GM12891 (cell line): Measurements from ENCODE around the gene COL18A1.

Experiments used
- PAX5 ChIP-seq: IDR thresholded peaks from 2 replicates; pipeline ENCODE4 v1.6.1; 2011; ENCODE audit warnings: low read length, moderate library complexity, mild to moderate bottlenecking; ENCODE audit not compliant: insufficient read depth, severe bottlenecking
- POLR2A ChIP-seq: IDR thresholded peaks from 2 replicates; pipeline ENCODE4 v1.6.1; 2011; ENCODE audit warnings: low read depth, low read length, control low read depth
- POLR2AphosphoS5 ChIP-seq: IDR thresholded peaks from 2 replicates; pipeline ENCODE4 v1.6.1; 2011; ENCODE audit warnings: low read depth, low read length, control low read depth
- POU2F2 ChIP-seq: IDR thresholded peaks from 2 replicates; pipeline ENCODE4 v1.6.1; 2011; ENCODE audit warnings: low read depth, mild to moderate bottlenecking, control low read depth, low read length, moderate library complexity
- SPI1 ChIP-seq: IDR thresholded peaks from 2 replicates; pipeline ENCODE4 v1.6.1; 2011; ENCODE audit warnings: low read depth, low read length, control low read depth
- TAF1 ChIP-seq: IDR thresholded peaks from 2 replicates; pipeline ENCODE4 v1.6.1; 2011; ENCODE audit warnings: low read depth, low read length, control low read depth

DNA sequence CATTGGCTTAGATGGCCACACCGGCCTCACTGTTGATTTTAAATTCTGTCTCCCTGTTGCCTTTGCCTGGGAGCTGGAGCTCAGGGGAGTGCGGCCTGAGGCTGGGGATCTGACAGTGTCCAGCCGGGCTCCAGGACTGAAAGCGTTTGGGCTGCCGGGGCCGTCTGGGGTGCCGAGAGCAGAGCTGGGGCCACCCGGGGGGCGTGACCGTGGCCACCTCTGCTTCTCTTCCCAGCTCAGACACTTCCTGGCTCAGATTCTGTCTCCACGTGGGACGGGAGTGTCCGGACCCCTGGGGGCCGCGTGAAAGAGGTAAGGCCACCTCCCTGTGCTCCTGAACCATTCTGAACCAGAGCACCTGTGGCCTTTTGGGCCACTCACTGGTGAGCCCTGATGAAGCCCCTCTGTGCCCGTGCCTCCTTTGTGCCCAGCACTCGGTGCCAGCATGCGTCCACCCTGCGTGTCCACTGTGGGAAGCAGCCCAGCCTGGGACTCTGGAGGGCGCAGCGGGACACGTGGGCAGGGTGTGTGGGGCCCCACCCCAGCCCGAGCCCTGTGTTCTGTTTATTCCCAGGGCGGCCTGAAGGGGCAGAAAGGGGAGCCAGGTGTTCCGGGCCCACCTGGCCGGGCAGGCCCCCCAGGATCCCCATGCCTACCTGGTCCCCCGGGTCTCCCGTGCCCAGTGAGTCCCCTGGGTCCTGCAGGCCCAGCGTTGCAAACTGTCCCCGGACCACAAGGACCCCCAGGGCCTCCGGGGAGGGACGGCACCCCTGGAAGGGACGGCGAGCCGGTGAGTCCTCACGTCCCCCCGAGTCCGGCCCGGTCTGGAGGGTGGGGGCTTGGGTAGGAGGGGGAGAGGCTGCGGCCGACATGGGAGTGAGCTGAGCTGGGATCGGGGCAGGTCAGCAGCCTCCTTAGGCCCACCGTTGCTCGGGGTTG lies 72.5 kb downstream of the COL18A1 start:
- TF ChIP-seq POLR2AphosphoS5 (no peak), POLR2A (no peak), TAF1 (no peak), POU2F2 (no peak), SPI1 (no peak), PAX5 (no peak)
